Neural progenitor cell (in vitro differentiated cells): Measurements from ENCODE around the gene TMEM39A. TPM values are rescaled to one million over a fixed set of nuclear protein-coding genes. Genes with fewer than 3 reads are reported as not detected.

Source experiments
- DNase-seq: peaks from one replicate; pipeline ENCODE4 v3.0.0-alpha.2; 2016; ENCODE audit warnings: low spot score
- H2AFZ ChIP-seq: fragments of 200-600 bp; sonication (generic); replicated peaks from 2 replicates; pipeline ENCODE4 v1.6.1; 2016; ENCODE audit warnings: antibody characterized with exemption
- H3F3A ChIP-seq: fragments of 200-600 bp; sonication (generic); 2 replicates; pipeline ENCODE4 v1.6.1; 2016; ENCODE audit warnings: antibody characterized with exemption, low read depth
- H3K27ac ChIP-seq: fragments of 200-600 bp; sonication (generic); 2 replicates; pipeline ENCODE4 v1.5.1; 2016; ENCODE audit warnings: mild to moderate bottlenecking
- H3K27me3 ChIP-seq: fragments of 200-600 bp; sonication (generic); 2 replicates; pipeline ENCODE4 v1.6.1; 2016; ENCODE audit warnings: mild to moderate bottlenecking, moderate library complexity
- H3K36me3 ChIP-seq: fragments of 200-600 bp; sonication (generic); 2 replicates; pipeline ENCODE4 v1.5.1; 2016
- H3K4me1 ChIP-seq: fragments of 200-600 bp; sonication (generic); 2 replicates; pipeline ENCODE4 v1.6.1; 2016; ENCODE audit warnings: mixed run types
- H3K4me2 ChIP-seq: fragments of 200-600 bp; sonication (generic); 2 replicates; pipeline ENCODE4 v1.6.1; 2016
- H3K4me3 ChIP-seq: fragments of 200-600 bp; sonication (generic); 2 replicates; pipeline ENCODE4 v1.5.1; 2016
- H3K79me2 ChIP-seq: fragments of 200-600 bp; sonication (generic); 2 replicates; pipeline ENCODE4 v1.6.1; 2016; ENCODE audit warnings: low read depth
- H3K9ac ChIP-seq: fragments of 200-600 bp; sonication (generic); 2 replicates; pipeline ENCODE4 v1.6.1; 2016
- H3K9me3 ChIP-seq: fragments of 200-600 bp; sonication (generic); 2 replicates; pipeline ENCODE4 v1.5.1; 2016; ENCODE audit warnings: low read depth
- H4K20me1 ChIP-seq: fragments of 200-600 bp; sonication (generic); 2 replicates; pipeline ENCODE4 v1.6.1; 2016; ENCODE audit warnings: low read depth
- H3K27ac Mint-ChIP-seq: 3 replicates; pipeline ENCODE4 v1.8.0; 2021; ENCODE audit warnings: mixed read lengths
- H3K27me3 Mint-ChIP-seq: 2 replicates; pipeline ENCODE4 v1.8.0; 2022; ENCODE audit warnings: low read depth, mild to moderate bottlenecking, inconsistent platforms, moderate library complexity, mixed read lengths; ENCODE audit not compliant: insufficient read depth
- H3K36me3 Mint-ChIP-seq: 3 replicates; pipeline ENCODE4 v1.8.0; 2021; ENCODE audit warnings: mixed read lengths
- H3K4me1 Mint-ChIP-seq: 3 replicates; pipeline ENCODE4 v1.8.0; 2021; ENCODE audit warnings: mixed read lengths
- H3K4me3 Mint-ChIP-seq: 3 replicates; pipeline ENCODE4 v1.8.0; 2021; ENCODE audit warnings: mild to moderate bottlenecking, moderate library complexity, mixed read lengths
- H3K9me3 Mint-ChIP-seq: 3 replicates; pipeline ENCODE4 v1.8.0; 2020; ENCODE audit warnings: mixed read lengths
- CTCF ChIP-seq: fragments of 200-600 bp; sonication (generic); IDR thresholded peaks from 2 replicates; pipeline ENCODE4 v1.5.1; 2017; ENCODE audit warnings: antibody characterized with exemption, mild to moderate bottlenecking
- EZH2 ChIP-seq: fragments of 200-600 bp; sonication (generic); IDR thresholded peaks from 2 replicates; pipeline ENCODE4 v1.6.1; 2017; ENCODE audit warnings: antibody characterized with exemption, mild to moderate bottlenecking, moderate library complexity
- EZH2phosphoT487 ChIP-seq: fragments of 200-600 bp; sonication (generic); IDR thresholded peaks from 2 replicates; pipeline ENCODE4 v1.6.1; 2017; ENCODE audit warnings: antibody characterized with exemption
- total RNA-seq: library from RNA; depleted of rRNA; stranded (reverse); fragments of >200 nt; gene quantifications from 2 replicates; pipeline ENCODE4 v1.2.3, GENCODE V29; 2015; ENCODE audit warnings: low replicate concordance

TMEM39A gene
- total RNA-seq, 1 donor from 2014 or later: 41.2 TPM

GRCh38 chr3:119416873-119417272 is 46.5 kb downstream of the TMEM39A start:
- TF ChIP-seq EZH2phosphoT487 (no peak), CTCF (no peak), EZH2 (no peak)
- Mint-ChIP-seq H3K36me3 (peaks cover 2% of the 10 kb centered on the region), H3K4me3 (no peak overlapping the region), H3K27ac (no peak overlapping the region), H3K9me3 (no peaks in the 10 kb centered on the region), H3K27me3 (no peaks in the 10 kb centered on the region), H3K4me1 (no peaks in the 10 kb centered on the region)
- Histone ChIP-seq H3K27ac (no peak overlapping the region), H3K4me1 (no peaks in the 10 kb centered on the region), H3K79me2 (no peaks in the 10 kb centered on the region), H3K27me3 (no peaks in the 10 kb centered on the region), H3K36me3 (no peaks in the 10 kb centered on the region), H2AFZ (no peak overlapping the region), H4K20me1 (no peaks in the 10 kb centered on the region), H3F3A (no peaks in the 10 kb centered on the region), H3K9ac (no peak overlapping the region), H3K9me3 (no peaks in the 10 kb centered on the region), H3K4me3 (no peak overlapping the region), H3K4me2 (no peak overlapping the region)
- no peak for DNase-seq

DNA sequence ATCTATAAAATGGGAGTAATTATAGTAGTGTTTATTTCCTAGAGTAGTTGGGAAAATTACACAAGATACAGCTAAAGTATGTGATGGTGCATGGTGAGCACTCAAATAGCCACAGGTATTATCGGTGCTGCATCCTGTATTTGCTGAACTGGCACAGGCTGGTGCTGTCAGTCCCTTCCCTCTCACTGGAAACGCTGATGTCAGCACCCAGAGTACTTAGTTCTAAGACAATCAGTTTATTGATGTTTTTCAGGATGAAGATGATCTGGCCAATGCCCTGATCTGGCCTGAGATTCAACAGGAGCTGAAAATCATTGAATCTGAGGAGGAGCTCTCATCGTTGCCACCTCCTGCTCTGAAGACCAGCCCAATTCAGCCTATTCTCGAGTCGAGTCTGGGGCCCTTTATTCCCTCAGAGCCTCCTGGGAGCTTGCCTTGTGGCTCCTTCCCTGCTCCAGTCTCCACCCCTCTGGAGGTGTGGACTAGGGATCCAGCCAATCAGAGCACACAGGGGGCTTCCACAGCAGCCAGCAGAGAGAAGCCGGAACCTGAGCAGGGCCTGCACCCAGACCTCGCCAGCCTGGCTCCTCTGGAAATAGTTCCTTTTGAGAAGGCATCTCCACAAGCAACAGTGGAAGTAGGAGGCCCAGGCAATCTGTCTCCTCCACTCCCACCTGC is 49.7 kb downstream of the TMEM39A start:
- H2AFZ ChIP-seq: no peak overlapping the region
- no peak overlapping the region for H3K4me3 ChIP-seq
- no peak overlapping the region for H3K9ac ChIP-seq
- peaks cover 2% of the 10 kb centered on the region for H3K27me3 Mint-ChIP-seq
- H3K4me1 ChIP-seq: no peaks in the 10 kb centered on the region
- TF ChIP-seq EZH2 (no peak), CTCF (no peak), EZH2phosphoT487 (no peak)
- H3F3A ChIP-seq: no peaks in the 10 kb centered on the region
- no peak overlapping the region for H3K27ac Mint-ChIP-seq
- H3K27me3 ChIP-seq: no peaks in the 10 kb centered on the region
- no peaks in the 10 kb centered on the region for H3K9me3 ChIP-seq
- H3K9me3 Mint-ChIP-seq: no peaks in the 10 kb centered on the region
- no peak overlapping the region for H3K27ac ChIP-seq
- H3K36me3 ChIP-seq: no peaks in the 10 kb centered on the region
- H3K79me2 ChIP-seq: no peaks in the 10 kb centered on the region
- no peak overlapping the region for H3K4me2 ChIP-seq
- peaks cover 7% of the 10 kb centered on the region for H3K36me3 Mint-ChIP-seq
- H3K4me1 Mint-ChIP-seq: no peaks in the 10 kb centered on the region
- no peaks in the 10 kb centered on the region for H4K20me1 ChIP-seq
- H3K4me3 Mint-ChIP-seq: no peak overlapping the region
- no peak for DNase-seq

- no peaks in the 10 kb centered on the region for H3K9me3 Mint-ChIP-seq
- TF ChIP-seq CTCF (no peak), EZH2 (no peak), EZH2phosphoT487 (no peak)
- Histone ChIP-seq H3K79me2 (no peaks in the 10 kb centered on the region), H3K9me3 (no peaks in the 10 kb centered on the region), H3K4me3 (no peak overlapping the region), H2AFZ (no peak overlapping the region), H3K9ac (no peak overlapping the region), H3K27ac (no peak overlapping the region), H3K4me1 (no peaks in the 10 kb centered on the region), H3F3A (no peaks in the 10 kb centered on the region), H3K36me3 (no peaks in the 10 kb centered on the region), H3K27me3 (no peaks in the 10 kb centered on the region), H3K4me2 (no peak overlapping the region), H4K20me1 (no peaks in the 10 kb centered on the region)
- no peak overlapping the region for H3K27ac Mint-ChIP-seq
- peaks cover 3% of the 10 kb centered on the region for H3K27me3 Mint-ChIP-seq
- no peak overlapping the region for H3K4me3 Mint-ChIP-seq
- no peak for DNase-seq
- H3K4me1 Mint-ChIP-seq: no peaks in the 10 kb centered on the region
- H3K36me3 Mint-ChIP-seq: peaks cover 5% of the 10 kb centered on the region
Observed at GRCh38 chr3:119409844-119410243, 53.6 kb downstream of the TMEM39A start.
